ENCODE results near the gene ARHGEF9. TPM values are rescaled to one million over a fixed set of nuclear protein-coding genes. Genes with fewer than 3 reads are reported as not detected.
"Not testable (repeated sequence)": the region's sequence is repeated elsewhere in the genome, so short reads cannot be mapped to it uniquely, and the experiment has no call there.

Gene ARHGEF9
- total RNA-seq (2014; rRNA removed; shearing (Covaris generic)) (12.8 and 18.4 TPM in 2 replicates), total RNA-seq (2022) (21.7 and 26.7 TPM in 2 replicates), Bru-seq, nascent RNA (percentile 58 among the genes with signal in this experiment), BruChase-seq, experiment 1, labeled RNA remaining after a 6-hour chase (percentile 55 among the genes with signal in this experiment), BruChase-seq, experiment 2, labeled RNA remaining after a 2-hour chase (percentile 51 among the genes with signal in this experiment)
- long read RNA-seq, full-length matches to known transcripts: 3 of 14 reads
- long read RNA-seq, partial matches to known transcripts: 4 of 14 reads
- long read RNA-seq, other reads (novel, unspliced or antisense): 7 of 14 reads

DNA sequence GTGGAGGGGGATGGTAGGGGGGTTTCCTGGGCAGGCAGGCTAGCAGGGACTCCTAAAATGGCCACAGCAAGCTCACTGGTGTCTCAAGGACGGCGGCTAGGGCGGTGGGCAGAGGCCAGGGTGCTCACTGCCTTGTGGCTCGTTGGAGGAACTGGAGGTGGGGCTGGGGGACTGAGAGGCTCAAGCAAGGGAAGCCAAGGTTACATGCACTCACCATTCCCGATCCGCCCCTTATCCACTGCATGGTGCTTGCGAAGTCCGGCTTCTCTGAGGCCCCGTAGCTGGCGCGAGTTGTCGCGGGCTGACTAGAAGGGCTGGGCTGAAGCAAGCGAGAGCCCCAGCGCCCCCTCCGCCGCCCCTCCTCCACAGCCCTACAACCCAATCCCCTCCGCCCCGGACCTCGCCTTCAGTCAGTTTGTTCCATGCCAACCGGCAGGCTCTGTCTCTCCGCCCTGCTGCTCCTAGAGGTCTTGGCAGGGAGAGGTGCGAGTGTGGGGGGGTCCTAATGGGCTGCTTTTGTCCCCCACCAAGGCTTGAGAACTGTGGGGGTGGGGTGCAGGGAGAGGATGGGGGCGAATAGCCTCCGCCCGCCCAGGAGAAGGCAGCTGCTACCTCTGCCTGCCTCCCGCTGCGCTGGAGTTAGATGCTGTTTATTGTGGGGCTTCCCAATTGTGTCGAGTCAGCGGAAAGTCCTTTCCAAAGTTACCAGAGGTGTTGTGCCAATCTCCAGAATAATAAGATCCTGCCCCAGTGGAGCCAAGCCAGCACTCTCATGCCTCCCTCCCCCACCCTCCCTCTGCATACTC, at the start of gene ARHGEF9:
TSS of gene ARHGEF9 (minus strand) at position 313 of the 806 bp plus-strand sequence. CDS start at position 244, 69 bp downstream.
- TF ChIP-seq, protein P1, sequence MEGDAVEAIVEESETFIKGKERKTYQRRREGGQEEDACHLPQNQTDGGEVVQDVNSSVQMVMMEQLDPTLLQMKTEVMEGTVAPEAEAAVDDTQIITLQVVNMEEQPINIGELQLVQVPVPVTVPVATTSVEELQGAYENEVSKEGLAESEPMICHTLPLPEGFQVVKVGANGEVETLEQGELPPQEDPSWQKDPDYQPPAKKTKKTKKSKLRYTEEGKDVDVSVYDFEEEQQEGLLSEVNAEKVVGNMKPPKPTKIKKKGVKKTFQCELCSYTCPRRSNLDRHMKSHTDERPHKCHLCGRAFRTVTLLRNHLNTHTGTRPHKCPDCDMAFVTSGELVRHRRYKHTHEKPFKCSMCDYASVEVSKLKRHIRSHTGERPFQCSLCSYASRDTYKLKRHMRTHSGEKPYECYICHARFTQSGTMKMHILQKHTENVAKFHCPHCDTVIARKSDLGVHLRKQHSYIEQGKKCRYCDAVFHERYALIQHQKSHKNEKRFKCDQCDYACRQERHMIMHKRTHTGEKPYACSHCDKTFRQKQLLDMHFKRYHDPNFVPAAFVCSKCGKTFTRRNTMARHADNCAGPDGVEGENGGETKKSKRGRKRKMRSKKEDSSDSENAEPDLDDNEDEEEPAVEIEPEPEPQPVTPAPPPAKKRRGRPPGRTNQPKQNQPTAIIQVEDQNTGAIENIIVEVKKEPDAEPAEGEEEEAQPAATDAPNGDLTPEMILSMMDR (conservative IDR thresholded peaks at IDR 0.05; ENCODE audit: low read length): no peak
- TF ChIP-seq EZH2phosphoT487 (IDR thresholded peaks at IDR 0.05; ENCODE audit: borderline replicate concordance, low read depth, low read length): no peak
- Histone ChIP-seq H3K27ac (ENCODE audit: low read depth, low read length, poor library complexity, severe bottlenecking) (no peak within 1 kb of the TSS), H3K4me2 (ENCODE audit: low read length) (no peak within 1 kb of the TSS), H3K36me3 (ENCODE audit: insufficient read depth, low read length) (no peaks in the 10 kb centered on the region), H3K79me2 (ENCODE audit: insufficient read depth, low read depth, low read length) (no peaks in the 10 kb centered on the region), H3K9me3 (ENCODE audit: low read length) (no peaks in the 10 kb centered on the region), H3K9me2 (ENCODE audit: insufficient read depth, low read length) (no peaks in the 10 kb centered on the region), H4K20me1 (ENCODE audit: insufficient read depth, low read length) (no peaks in the 10 kb centered on the region), H3K4me1 (ENCODE audit: insufficient read depth, low read length, poor library complexity, severe bottlenecking) (no peaks in the 10 kb centered on the region), H2AFZ (ENCODE audit: low read length) (no peak within 1 kb of the TSS), H3K4me3 (ENCODE audit: low read depth, low read length, poor library complexity, severe bottlenecking) (no peak within 1 kb of the TSS)
- intact Hi-C loops (cut with micrococcal nuclease; ENCODE audit: unreplicated experiment): no loop called here
- POLR2A ChIA-PET: interaction anchor here (1.0 kb wide), 1 partner anchor 72 kb away, joined by 3 read pairs; no protein-coding TSS in a partner anchor
- BruUV-seq (replicated peaks): no TSS peak
- CTCF ChIA-PET (ENCODE audit: unreplicated experiment): interaction anchor here (0.6 kb wide), 1 partner anchor 434 kb away, joined by 3 read pairs; the partner anchor contains the start of gene SPIN4
- no peak for DNase-seq (ENCODE audit: low spot score)

DNA sequence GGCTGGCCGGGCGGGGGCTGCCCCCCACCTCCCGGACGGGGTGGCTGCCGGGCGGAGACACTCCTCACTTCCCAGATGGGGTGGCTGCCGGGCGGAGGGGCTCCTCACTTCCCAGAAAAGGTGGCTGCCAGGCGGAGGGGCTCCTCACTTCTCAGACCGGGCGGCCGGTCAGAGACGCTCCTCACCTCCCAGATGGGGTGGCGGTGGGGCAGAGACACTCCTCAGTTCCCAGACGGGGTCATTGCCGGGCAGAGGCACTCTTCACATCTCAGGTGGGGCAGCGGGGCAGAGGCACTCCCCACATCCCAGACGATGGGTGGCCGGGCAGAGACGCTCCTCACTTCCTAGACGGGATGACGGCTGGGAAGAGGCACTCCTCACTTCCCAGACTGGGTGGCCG, 40.4 kb upstream of the ARHGEF9 start:
- H3K9me3 ChIP-seq (ENCODE audit: low read length); BruUV-seq (replicated peaks); H3K36me3 ChIP-seq (ENCODE audit: insufficient read depth, low read length); H3K27ac ChIP-seq (ENCODE audit: low read depth, low read length, poor library complexity, severe bottlenecking); intact Hi-C loops (cut with micrococcal nuclease; ENCODE audit: unreplicated experiment); POLR2A ChIA-PET; H3K79me2 ChIP-seq (ENCODE audit: insufficient read depth, low read depth, low read length); H4K20me1 ChIP-seq (ENCODE audit: insufficient read depth, low read length); DNase-seq (ENCODE audit: low spot score); H3K9me2 ChIP-seq (ENCODE audit: insufficient read depth, low read length); H2AFZ ChIP-seq (ENCODE audit: low read length); H3K4me1 ChIP-seq (ENCODE audit: insufficient read depth, low read length, poor library complexity, severe bottlenecking); CTCF ChIA-PET (ENCODE audit: unreplicated experiment); H3K4me3 ChIP-seq (ENCODE audit: low read depth, low read length, poor library complexity, severe bottlenecking); H3K4me2 ChIP-seq (ENCODE audit: low read length): not testable (repeated sequence)

GRCh38 chrX:63818156-63818555, 33.1 kb upstream of the ARHGEF9 start:
- Histone ChIP-seq H3K4me2 (ENCODE audit: low read length) (no peak overlapping the region), H2AFZ (ENCODE audit: low read length) (no peak overlapping the region), H4K20me1 (ENCODE audit: insufficient read depth, low read length) (no peaks in the 10 kb centered on the region), H3K27ac (ENCODE audit: low read depth, low read length, poor library complexity, severe bottlenecking) (no peak overlapping the region), H3K4me1 (ENCODE audit: insufficient read depth, low read length, poor library complexity, severe bottlenecking) (no peaks in the 10 kb centered on the region), H3K9me3 (ENCODE audit: low read length) (no peaks in the 10 kb centered on the region), H3K4me3 (ENCODE audit: low read depth, low read length, poor library complexity, severe bottlenecking) (no peak overlapping the region), H3K9me2 (ENCODE audit: insufficient read depth, low read length) (no peaks in the 10 kb centered on the region), H3K36me3 (ENCODE audit: insufficient read depth, low read length) (no peaks in the 10 kb centered on the region), H3K79me2 (ENCODE audit: insufficient read depth, low read depth, low read length) (no peaks in the 10 kb centered on the region)
- ChIA-PET CTCF (ENCODE audit: unreplicated experiment) (no interaction called here), POLR2A (no interaction called here)
- no peak for DNase-seq (ENCODE audit: low spot score)
- intact Hi-C loops (cut with micrococcal nuclease; ENCODE audit: unreplicated experiment): no loop called here
- BruUV-seq (replicated peaks): no TSS peak
- TF ChIP-seq, protein P1 (conservative IDR thresholded peaks at IDR 0.05; ENCODE audit: low read length): no peak
- no peak for TF ChIP-seq EZH2phosphoT487 (IDR thresholded peaks at IDR 0.05; ENCODE audit: borderline replicate concordance, low read depth, low read length)

Measured in OCI-LY7 (cell line).